Non-pigmented ciliary epithelial cell (primary cell): ENCODE measurements around the gene PAH.

ENCODE experiments used
- DNase-seq: peaks from one replicate; pipeline ENCODE4 v3.0.0-alpha.2; 2010; ENCODE audit warnings: low read depth

Gene PAH

GRCh38 chr12:102917026-102917787 is at the start of gene PAH:
Gene PAH, minus strand, starts transcription at chr12:102917244. Its CDS starts 114 bp downstream, at chr12:102917130.
- DNase-seq = no peak

- DNase-seq = no peak
Measured at GRCh38 chr12:102966200-102966863, 49.3 kb upstream of the PAH start.

DNA sequence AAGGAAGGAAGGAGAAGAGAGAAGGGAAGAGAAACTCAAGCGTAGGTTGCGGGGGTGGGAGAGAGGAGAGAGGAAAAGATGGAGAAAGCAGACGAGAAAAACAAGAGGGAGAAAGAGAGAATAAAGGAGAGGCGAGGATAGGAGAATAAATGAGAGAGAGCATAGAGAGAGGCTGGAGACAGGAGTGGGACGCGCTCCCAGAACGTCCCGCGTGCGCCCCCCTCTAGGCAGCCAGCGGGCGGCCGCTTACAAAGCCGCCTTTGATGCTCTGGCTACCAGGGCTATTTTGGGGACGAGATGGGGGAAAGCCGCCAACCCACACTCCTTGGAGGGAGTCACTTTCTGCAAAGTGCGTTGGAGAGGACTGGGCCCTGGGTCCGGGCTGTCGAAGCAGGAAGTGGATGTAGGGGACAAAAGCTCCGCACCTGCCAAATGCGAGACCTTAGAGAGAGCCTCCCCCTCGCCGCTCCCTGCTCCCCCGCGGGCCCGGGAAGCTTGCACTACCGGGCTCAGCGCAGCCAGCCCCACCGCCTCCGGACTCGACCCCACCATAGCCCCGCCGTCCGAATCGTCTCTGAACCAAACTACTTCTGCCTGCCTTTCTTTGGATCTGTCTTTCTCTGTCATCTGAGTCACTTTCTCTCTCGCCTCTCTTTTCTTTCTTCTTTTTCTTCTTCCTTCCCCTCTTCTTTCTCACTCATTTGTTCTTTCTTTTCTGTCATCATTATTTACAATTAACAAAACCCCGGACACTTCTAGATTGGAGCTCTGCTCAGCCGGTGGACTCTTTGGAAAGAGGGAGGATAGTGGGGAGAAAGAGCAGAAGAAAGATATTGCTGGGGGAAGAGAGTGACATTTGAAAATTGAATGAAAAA is 48.5 kb upstream of the PAH start:
- DNase-seq = no peak

DNA sequence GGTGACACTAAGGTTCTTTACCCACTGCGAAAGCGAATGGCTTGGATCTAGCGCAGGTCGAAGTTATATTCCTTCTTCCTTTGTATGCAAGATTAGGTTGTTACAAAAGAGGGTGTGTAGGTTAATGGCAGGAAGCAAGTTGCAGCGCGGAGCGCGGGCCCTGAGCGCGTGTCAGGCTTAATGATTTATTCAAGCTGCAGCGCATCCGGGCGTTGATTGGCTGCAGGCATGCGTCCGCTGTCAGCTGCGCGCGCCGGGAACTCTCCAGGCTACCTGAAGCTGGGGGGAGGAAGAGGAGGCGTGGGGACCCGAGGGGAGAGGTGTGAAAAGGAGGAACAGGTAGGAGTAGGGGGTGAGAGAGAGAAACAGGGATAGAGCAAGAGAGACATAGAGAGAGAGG is 47.8 kb upstream of the PAH start:
- DNase-seq = no peak

- no peak for DNase-seq
Measured at GRCh38 chr12:102963796-102964195, 46.8 kb upstream of the PAH start.

DNA sequence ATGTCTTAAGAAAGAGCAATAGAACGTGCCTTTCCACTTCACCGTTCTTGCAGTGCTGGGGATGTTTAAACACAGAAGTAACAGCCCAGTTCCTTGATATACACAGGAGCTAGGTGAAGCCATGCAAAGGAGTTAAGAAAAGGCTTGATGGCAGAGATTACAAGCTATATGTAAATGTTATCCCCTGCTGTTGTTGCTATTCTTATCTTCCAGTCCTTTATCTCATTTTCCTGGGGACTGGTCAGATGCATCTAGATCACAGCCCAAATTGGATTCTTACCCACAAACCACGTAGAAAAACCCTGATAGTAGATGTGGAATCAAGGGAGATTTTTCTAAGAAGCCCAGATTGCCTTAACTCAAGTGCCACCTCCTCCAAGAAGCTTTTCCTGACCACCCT is 45.9 kb upstream of the PAH start:
- DNase-seq = no peak

- DNase-seq = no peak
Measured at GRCh38 chr12:102962532-102962931, 45.5 kb upstream of the PAH start.

- no peak for DNase-seq
Measured at GRCh38 chr12:102961466-102961855, 44.4 kb upstream of the PAH start.

GRCh38 chr12:102960766-102961465 is 43.9 kb upstream of the PAH start:
- no peak for DNase-seq

- no peak for DNase-seq
Measured at GRCh38 chr12:102959391-102959790, 42.3 kb upstream of the PAH start.

- DNase-seq = no peak
Measured at GRCh38 chr12:102958830-102959176, 41.8 kb upstream of the PAH start.

GRCh38 chr12:102958073-102958829 is 41.2 kb upstream of the PAH start:
- DNase-seq = no peak

- no peak for DNase-seq
Measured at GRCh38 chr12:102957339-102958050, 40.5 kb upstream of the PAH start, which contains the start of gene ASCL1. Gene ASCL1, plus strand, starts transcription at chr12:102957674. Its CDS starts 571 bp downstream, at chr12:102958245.

DNA sequence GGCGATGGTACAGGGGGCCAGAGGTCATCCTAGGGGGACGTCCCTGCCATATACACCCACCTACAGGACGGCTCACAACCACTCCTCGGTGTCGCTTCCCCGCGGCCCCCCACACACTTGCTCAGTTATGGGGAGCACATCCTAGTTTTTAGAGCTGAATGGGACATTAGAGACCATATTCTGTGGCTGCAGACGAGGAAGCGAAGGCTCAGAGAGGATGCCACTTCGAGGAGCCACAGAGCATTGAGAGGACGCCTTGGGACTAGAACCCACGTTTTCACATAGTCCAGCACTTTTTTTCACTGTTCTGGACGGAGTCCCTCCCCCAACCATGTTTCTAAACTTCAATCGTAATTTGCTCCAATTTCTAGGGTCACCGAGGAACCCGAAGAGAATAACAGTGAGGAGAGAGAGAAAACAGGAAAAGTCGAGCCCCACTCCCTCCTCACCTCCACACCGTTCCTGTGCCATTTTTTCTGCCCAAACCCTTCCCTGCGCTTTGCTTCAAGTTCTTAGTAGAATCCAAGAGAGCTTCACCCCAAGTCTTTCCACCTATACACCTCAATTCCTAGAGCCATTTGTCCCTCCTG is 39.8 kb upstream of the PAH start:
- no peak for DNase-seq

DNA sequence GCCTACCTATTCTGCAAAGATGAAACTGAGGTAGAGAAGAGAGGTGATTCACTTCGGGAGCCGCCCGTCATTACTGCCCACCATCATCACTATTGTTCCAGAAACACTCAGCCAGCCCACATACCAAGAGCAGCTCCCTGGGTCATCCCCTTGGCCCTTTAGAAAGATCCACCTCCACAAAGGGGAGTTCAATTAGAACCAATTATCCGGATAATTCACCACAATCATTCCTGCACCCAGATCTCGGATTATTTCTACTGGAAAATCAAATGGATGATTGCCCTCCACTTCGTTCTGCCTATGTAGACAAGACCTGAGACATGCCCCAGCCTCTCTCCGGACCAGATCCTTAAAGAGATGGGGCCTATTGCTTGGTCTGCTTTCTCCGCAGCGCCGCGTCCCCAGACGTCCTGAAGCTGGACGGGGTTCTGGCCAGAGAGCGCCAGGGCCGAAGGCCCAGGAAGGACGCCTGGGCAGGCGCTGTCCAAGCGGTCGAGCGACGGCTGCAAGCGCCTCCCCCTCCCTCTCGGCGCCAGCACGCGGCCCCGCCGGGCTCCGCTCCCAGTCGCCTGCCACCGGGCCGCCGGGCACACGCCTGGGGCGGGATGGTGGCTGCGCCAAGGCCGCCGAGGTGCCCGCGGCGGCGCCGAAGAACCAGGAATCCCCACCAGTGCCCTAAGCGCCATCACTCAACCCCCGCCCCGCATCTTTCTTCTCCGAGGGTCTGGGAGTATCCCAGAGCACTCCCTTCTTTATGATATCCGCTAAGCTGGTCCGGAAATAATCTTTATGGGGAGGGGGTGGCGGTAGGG is 39.1 kb upstream of the PAH start:
- DNase-seq = no peak

GRCh38 chr12:102954134-102954533 is 37.1 kb upstream of the PAH start:
- no peak for DNase-seq

- DNase-seq = no peak
Measured at GRCh38 chr12:102953221-102953620, 36.2 kb upstream of the PAH start.

GRCh38 chr12:102951841-102952240 is 34.8 kb upstream of the PAH start:
- no peak for DNase-seq

DNA sequence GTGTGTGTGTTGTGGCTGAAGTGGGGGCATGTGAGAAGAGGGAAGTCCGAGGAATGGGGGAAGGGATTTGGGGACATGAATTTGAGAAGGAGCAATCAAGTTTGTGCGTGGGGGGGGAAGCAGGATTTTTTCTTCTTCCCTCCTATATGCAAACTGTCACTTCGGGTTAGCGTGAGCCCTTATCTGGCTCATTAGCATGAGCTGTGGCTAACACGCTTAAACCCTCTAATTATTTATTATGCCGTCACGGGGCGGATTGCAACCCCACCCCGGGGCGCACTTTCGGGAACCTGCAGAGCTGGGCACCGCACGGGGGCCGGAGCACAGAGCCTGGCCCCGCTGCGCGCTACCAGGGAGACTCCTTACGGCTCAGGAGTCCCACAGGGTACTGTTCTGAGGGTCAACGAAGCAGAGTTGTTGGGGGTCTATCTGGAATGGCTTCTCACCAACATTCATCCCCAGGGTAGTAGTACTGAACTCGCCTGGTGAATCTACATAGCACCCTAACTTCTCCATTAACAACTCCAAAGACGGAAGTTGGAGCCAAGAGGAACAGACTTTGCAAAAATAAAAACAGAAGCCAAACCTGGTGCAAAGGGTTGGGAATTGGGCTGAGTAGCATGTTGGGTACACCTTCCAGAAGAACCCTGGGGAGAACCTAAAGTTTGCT is 34.0 kb upstream of the PAH start:
- no peak for DNase-seq
